Hypothalamus (tissue), 51 donors: ENCODE measurements around the gene ADTRP.

Experiments used
- DNase-seq, 51 donors: peaks; one replicate each; lab custom pipeline; 2025; lab: John Stamatoyannopoulos, UW

The ADTRP gene

GRCh38 chr6:11672256-11672655 lies 106.3 kb downstream of the ADTRP start:
- no peak for DNase-seq

- no peak for DNase-seq
These were observed 108.9 kb downstream of the ADTRP start for GRCh38 chr6:11669696-11670095.

GRCh38 chr6:11668455-11668854 lies 110.1 kb downstream of the ADTRP start:
- no peak for DNase-seq

GRCh38 chr6:11667876-11668275 lies 110.7 kb downstream of the ADTRP start:
- no peak for DNase-seq

GRCh38 chr6:11665604-11666326 lies 112.8 kb downstream of the ADTRP start:
- no peak for DNase-seq
